Activated CD8-positive, alpha-beta memory T cell treated with anti-CD3 and anti-CD28 coated beads, Interleukin-2, amount 50 U/mL, for 48 hours (primary cell): ENCODE data around the gene KCMF1.
A peak's percentile ranks its signal among the peaks of the same experiment; 100 is the strongest.
"Not testable (repeated sequence)": the region's sequence is repeated elsewhere in the genome, so short reads cannot be mapped to it uniquely, and the experiment has no call there.

Experiments used
- DNase-seq: peaks from one replicate; pipeline ENCODE4 v3.0.0-alpha.2; 2020

Gene KCMF1

GRCh38 chr2:84970868-84971509 is at the start of gene KCMF1:
TSS of gene KCMF1 (plus strand) at chr2:84971161. CDS start at chr2:84971452, 291 bp downstream.
- peak; percentile 83 for DNase-seq

- DNase-seq = no peak
Measured at GRCh38 chr2:84923009-84923408, 48.0 kb upstream of the KCMF1 start.

GRCh38 chr2:84924173-84925106 is 46.5 kb upstream of the KCMF1 start:
- peak; percentile 60 for DNase-seq

GRCh38 chr2:84925336-84925723 is 45.6 kb upstream of the KCMF1 start:
- no peak for DNase-seq

GRCh38 chr2:84925724-84926376 is 45.1 kb upstream of the KCMF1 start:
- DNase-seq = peak; percentile 100

- no peak for DNase-seq
Measured at GRCh38 chr2:84927275-84927627, 43.7 kb upstream of the KCMF1 start.

GRCh38 chr2:84931384-84931821 is 39.6 kb upstream of the KCMF1 start:
- DNase-seq = no peak

GRCh38 chr2:84938194-84938879 is 32.6 kb upstream of the KCMF1 start:
- DNase-seq = peak; percentile 63

GRCh38 chr2:84939426-84940087 is 31.4 kb upstream of the KCMF1 start:
- peak; percentile 78 for DNase-seq

- DNase-seq = no peak
Measured at GRCh38 chr2:84940088-84940470, 30.9 kb upstream of the KCMF1 start.

GRCh38 chr2:84940831-84941412 is 30.0 kb upstream of the KCMF1 start:
- no peak for DNase-seq

GRCh38 chr2:84942166-84942565 is 28.8 kb upstream of the KCMF1 start:
- DNase-seq = no peak

- no peak for DNase-seq
Measured at GRCh38 chr2:84942964-84943421, 28.0 kb upstream of the KCMF1 start.

GRCh38 chr2:84944295-84944909 is 26.6 kb upstream of the KCMF1 start:
- no peak for DNase-seq

GRCh38 chr2:84945838-84946203 is 25.1 kb upstream of the KCMF1 start:
- not testable (repeated sequence) for DNase-seq

GRCh38 chr2:84946204-84947009 is 24.6 kb upstream of the KCMF1 start:
- peak; percentile 84 for DNase-seq

- no peak for DNase-seq
Measured at GRCh38 chr2:84947010-84947593, 23.9 kb upstream of the KCMF1 start.

GRCh38 chr2:84953535-84953934 is 17.4 kb upstream of the KCMF1 start:
- no peak for DNase-seq

- no peak for DNase-seq
Measured at GRCh38 chr2:84954329-84954728, 16.6 kb upstream of the KCMF1 start.
